ENCODE measurements around the gene PAPSS2. TPM values are rescaled to one million over a fixed set of nuclear protein-coding genes. Genes with fewer than 3 reads are reported as not detected.

Gene PAPSS2
- total RNA-seq, 4 donors from 2014 or later: 36.7 to 63.9 (median 50.4) TPM

DNA sequence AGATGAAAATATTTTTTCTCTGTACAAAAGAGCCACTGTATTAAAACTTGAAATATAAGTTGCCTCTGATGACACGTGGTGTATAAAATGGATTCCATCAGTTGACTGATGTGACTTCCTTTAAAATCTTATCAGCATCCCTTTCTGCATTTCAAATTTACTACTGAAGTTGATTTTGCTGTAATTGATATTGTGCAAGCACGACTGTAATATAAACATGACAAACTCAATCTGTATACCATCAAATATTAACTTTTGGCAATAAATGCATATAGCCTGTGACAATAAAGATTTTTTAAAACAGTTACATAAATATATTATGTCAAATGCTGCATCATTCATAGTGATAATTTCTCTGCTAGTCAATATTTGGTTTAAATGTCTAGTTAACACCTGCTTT is 7.8 kb downstream of the PAPSS2 start:
- TF ChIP-seq, protein P1, sequence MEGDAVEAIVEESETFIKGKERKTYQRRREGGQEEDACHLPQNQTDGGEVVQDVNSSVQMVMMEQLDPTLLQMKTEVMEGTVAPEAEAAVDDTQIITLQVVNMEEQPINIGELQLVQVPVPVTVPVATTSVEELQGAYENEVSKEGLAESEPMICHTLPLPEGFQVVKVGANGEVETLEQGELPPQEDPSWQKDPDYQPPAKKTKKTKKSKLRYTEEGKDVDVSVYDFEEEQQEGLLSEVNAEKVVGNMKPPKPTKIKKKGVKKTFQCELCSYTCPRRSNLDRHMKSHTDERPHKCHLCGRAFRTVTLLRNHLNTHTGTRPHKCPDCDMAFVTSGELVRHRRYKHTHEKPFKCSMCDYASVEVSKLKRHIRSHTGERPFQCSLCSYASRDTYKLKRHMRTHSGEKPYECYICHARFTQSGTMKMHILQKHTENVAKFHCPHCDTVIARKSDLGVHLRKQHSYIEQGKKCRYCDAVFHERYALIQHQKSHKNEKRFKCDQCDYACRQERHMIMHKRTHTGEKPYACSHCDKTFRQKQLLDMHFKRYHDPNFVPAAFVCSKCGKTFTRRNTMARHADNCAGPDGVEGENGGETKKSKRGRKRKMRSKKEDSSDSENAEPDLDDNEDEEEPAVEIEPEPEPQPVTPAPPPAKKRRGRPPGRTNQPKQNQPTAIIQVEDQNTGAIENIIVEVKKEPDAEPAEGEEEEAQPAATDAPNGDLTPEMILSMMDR (IDR thresholded peaks at IDR 0.05; ENCODE audit: low read depth): no peak

DNA sequence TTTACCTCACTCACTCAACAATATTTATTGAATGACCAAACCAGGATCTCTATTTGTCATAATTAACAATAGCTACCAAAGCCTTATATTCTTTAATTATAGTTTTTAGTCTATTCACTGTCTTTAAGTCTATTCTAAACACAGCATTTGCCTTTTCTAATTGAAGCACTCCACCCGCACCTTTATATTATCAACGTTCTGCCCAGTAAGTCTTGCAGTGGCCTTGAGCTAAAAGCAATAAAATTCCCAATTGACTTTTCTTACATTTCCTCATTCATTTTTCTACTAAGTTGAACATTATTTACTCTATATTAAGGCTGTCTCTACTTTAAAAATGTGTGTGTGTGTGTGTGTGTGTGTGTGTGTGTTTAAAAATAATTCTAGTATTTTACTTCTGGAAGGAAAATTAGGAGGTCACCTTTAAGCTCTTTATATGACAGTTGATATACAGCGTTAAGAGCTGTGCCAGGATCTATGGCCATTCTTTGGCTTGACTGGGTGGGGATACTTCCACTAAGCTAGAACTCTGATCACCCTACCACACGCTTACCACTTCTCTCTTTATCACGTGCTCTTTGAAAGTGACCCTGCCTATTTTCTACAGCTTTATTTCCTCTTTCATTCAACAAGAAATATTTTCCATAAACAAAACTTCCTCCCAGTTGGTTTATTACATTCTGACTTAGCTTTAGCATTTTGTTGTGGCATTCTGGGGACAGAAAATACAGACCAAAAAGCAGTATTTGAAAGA is 8.8 kb downstream of the PAPSS2 start:
- TF ChIP-seq, protein P1 (IDR thresholded peaks at IDR 0.05; ENCODE audit: low read depth): no peak

DNA sequence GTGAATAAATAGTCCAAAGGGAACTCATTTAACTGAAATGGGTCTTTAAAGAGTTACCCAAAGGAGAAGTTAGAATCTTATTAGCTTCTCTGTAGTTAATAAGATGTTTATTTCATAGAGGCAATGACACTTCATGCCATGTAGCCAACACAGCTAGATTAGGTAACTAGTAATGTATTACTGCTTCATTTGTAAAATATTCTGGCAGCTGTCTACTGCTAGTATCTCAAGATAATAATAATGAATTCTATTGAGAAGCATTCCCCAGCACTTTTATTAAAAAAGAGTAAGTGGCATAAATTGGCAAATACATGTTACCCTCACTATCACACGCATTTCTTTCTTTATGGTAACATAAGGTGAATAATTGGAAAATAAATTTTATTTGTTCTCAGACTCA is 10.1 kb downstream of the PAPSS2 start:
- TF ChIP-seq, protein P1 (IDR thresholded peaks at IDR 0.05; ENCODE audit: low read depth): no peak

- TF ChIP-seq, protein P1 (IDR thresholded peaks at IDR 0.05; ENCODE audit: low read depth): no peak
Measured at GRCh38 chr10:87670586-87670985, 10.9 kb downstream of the PAPSS2 start.

DNA sequence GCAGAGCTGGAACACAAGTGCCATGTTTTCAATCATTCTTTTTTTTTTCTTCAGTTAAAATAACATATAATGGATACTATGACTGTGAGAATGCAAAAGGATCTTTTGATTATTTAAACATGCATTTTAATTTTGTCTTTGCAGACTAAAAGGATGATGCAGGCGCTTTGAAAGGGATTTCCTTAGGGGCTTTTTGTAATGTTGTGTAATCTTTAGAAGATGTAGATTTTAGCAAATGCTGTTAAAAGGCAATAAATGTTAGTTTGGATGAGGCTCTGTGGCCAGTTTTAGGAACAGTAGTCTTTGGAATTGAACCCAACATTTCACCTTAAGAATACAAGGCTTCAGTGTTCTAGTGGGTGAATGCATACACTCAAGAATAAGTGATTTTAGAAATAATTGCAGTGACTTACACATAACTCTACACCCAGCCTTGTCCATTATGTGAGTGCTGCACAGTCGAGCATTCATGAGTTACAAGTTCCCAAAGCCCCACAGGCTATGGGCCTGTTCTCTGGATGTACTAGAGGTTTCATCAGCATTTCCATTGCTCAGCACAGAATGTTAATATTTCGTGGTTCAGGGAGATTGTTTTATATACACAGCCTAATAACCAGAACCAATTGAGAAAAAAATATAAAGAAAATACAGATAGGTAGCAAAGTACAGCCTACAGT is 11.6 kb downstream of the PAPSS2 start:
- TF ChIP-seq, protein P1 (IDR thresholded peaks at IDR 0.05; ENCODE audit: low read depth): no peak

DNA sequence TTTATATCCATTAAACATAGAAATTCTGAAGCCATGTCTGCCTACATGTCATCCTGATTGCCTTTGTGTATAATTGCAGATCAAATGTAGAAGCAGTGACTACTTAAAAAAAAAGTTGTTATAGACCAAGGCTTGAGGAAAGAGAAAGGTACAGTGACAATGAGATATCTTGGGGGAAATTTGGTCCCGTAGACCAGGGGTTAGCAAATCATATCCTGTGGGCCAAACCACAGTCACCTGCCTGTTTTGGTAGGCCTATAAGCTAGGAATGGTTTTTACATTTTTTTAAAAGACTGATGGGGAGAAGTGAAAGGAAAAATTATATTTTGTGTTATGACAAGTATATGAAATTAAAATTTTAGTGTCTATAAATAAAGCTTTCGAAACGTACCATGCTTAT is 12.9 kb downstream of the PAPSS2 start:
- TF ChIP-seq, protein P1 (IDR thresholded peaks at IDR 0.05; ENCODE audit: low read depth): no peak

- TF ChIP-seq, protein P1 (IDR thresholded peaks at IDR 0.05; ENCODE audit: low read depth): no peak
Measured at GRCh38 chr10:87674943-87675342, 15.3 kb downstream of the PAPSS2 start.

Measured in subcutaneous adipose tissue (tissue), 4 donors.